Kidney (tissue), 14 donors: Measurements from ENCODE around the gene CPNE2. TPM values are rescaled to one million over a fixed set of nuclear protein-coding genes. Genes with fewer than 3 reads are reported as not detected.
A peak's percentile ranks its signal among the peaks of the same experiment; 100 is the strongest.

ENCODE experiments used
- DNase-seq, 5 donors: peaks; one replicate each; pipeline ENCODE4 v3.0.0-alpha.2; 2013 to 2020
- FAIRE-seq: peaks from 2 replicates; lab custom pipeline; 2012; peaks lifted over from hg19 to GRCh38; lab: Jason Lieb, UNC
- H3K27ac ChIP-seq, 2 donors: one replicate each; pipeline ENCODE4 v1.7.0; 2013; ENCODE audit warnings: low read depth in 2 of 2, low read length in 2 of 2, inconsistent platforms in 1 of 2
- H3K27me3 ChIP-seq: one replicate; pipeline ENCODE4 v1.7.1; 2013; ENCODE audit warnings: low read length, inconsistent platforms; ENCODE audit not compliant: control insufficient read depth, insufficient read depth
- H3K36me3 ChIP-seq, 3 donors: one replicate each; pipeline versions ENCODE4 v1.7.0 to v1.7.1; 2013; ENCODE audit warnings: low read length in 3 of 3, control low read depth in 1 of 3, inconsistent platforms in 1 of 3; ENCODE audit not compliant: insufficient read depth in 3 of 3, control insufficient read depth in 2 of 3
- H3K4me1 ChIP-seq, 3 donors: one replicate each; pipeline versions ENCODE4 v1.7.0 to v1.7.1; 2013; ENCODE audit warnings: low read length in 3 of 3, inconsistent platforms in 1 of 3, low read depth in 1 of 3; ENCODE audit not compliant: control insufficient read depth in 2 of 3, insufficient read depth in 2 of 3
- H3K4me3 ChIP-seq, 3 donors: one replicate each; pipeline versions ENCODE4 v1.7.0 to v1.8.1; 2013; ENCODE audit warnings: low read length in 3 of 3, control low read depth in 1 of 3, inconsistent platforms in 1 of 3
- H3K9ac ChIP-seq, 3 donors: one replicate each; pipeline versions ENCODE4 v1.7.0 to v1.7.1; 2013; ENCODE audit warnings: low read length in 3 of 3, control low read depth in 1 of 3, inconsistent platforms in 1 of 3
- H3K9me3 ChIP-seq, 3 donors: one replicate each; pipeline versions ENCODE4 v1.7.0 to v1.7.1; 2013; ENCODE audit warnings: low read length in 3 of 3, control low read depth in 1 of 3, inconsistent platforms in 1 of 3; ENCODE audit not compliant: control insufficient read depth in 2 of 3, insufficient read depth in 1 of 3
- intact Hi-C: fragments of 100-400 bp; cut with DNase I; formaldehyde crosslinking; loops from one replicate; pipeline ENCODE4 v1.11.1; 2022
- polyA plus RNA-seq: library from polyadenylated mRNA; stranded (reverse); fragments of 350-450 nt; fragmentation: Illumina TruSeq; extraction: RNeasy Lipid Tissue Mini Kit (QIAGEN cat#74804); gene quantifications from one replicate; pipeline ENCODE4 v1.2.3, GENCODE V29; 2014; ENCODE audit warnings: low read depth, low replicate concordance; ENCODE audit not compliant: insufficient read depth
- total RNA-seq: library from RNA; stranded (reverse); fragmentation: NEBNext Ultra II Directional; extraction: Animal tissue kit (Norgen Biotek cat#: 25700); gene quantifications from one replicate; pipeline ENCODE4 v1.2.1, GENCODE V29; 2021
- TF ChIP-seq, protein P1 (sequence below): IDR thresholded peaks from 3 replicates; pipeline ENCODE4 v1.5.1; 2012; ENCODE audit warnings: mild to moderate bottlenecking, moderate library complexity, borderline replicate concordance; ENCODE audit not compliant: insufficient read depth; ENCODE audit errors: extremely low read depth
- donor health status: control.
- donor health status: control.
- donor health status: control.
- donor health status: control.
- donor health status: control.
- donor health status: DM: yes; HTN: yes; CAD: no.
- donor health status: Normal renal cell carcinoma (clear cell type).

The CPNE2 gene
- total and polyA plus RNA-seq, 2 donors from 2014 or later, result 24.1 to 33.1 TPM

DNA sequence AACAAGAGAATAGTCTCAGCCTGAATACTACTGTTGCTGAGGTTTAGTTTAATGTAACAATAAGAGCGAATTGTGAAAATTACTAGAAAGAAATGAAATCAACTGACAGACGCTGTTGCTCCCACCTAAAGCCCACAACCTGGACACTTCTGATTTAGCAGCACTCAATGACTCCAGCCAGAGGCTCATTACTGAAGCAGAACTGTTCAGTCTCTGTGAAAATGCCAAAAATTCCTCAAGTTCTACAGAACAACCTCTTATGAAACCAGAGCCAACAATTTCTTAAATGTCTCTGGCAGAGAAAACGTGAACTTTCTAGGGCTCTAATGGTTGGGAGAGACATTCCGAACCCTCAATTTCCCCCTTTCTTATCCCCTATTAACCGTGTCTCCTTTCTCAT, 83.5 kb downstream of the CPNE2 start:
- Histone ChIP-seq H3K9me3 (no peaks in the 10 kb centered on the region), H3K36me3 (peaks cover 0 to 15% (median 13%) of the 10 kb centered on the region in 3 donors), H3K4me1 (peaks cover 0 to 5% (median 0%) of the 10 kb centered on the region in 3 donors), H3K27ac (no peak overlapping the region), H3K27me3 (no peaks in the 10 kb centered on the region), H3K4me3 (no peak overlapping the region), H3K9ac (no peak overlapping the region)
- intact Hi-C loops, result no loop called here
- FAIRE-seq (no peak), DNase-seq (peak in 2 of 5 donors; percentile 46 to 53)
- TF ChIP-seq, protein P1, sequence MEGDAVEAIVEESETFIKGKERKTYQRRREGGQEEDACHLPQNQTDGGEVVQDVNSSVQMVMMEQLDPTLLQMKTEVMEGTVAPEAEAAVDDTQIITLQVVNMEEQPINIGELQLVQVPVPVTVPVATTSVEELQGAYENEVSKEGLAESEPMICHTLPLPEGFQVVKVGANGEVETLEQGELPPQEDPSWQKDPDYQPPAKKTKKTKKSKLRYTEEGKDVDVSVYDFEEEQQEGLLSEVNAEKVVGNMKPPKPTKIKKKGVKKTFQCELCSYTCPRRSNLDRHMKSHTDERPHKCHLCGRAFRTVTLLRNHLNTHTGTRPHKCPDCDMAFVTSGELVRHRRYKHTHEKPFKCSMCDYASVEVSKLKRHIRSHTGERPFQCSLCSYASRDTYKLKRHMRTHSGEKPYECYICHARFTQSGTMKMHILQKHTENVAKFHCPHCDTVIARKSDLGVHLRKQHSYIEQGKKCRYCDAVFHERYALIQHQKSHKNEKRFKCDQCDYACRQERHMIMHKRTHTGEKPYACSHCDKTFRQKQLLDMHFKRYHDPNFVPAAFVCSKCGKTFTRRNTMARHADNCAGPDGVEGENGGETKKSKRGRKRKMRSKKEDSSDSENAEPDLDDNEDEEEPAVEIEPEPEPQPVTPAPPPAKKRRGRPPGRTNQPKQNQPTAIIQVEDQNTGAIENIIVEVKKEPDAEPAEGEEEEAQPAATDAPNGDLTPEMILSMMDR, result no peak

DNA sequence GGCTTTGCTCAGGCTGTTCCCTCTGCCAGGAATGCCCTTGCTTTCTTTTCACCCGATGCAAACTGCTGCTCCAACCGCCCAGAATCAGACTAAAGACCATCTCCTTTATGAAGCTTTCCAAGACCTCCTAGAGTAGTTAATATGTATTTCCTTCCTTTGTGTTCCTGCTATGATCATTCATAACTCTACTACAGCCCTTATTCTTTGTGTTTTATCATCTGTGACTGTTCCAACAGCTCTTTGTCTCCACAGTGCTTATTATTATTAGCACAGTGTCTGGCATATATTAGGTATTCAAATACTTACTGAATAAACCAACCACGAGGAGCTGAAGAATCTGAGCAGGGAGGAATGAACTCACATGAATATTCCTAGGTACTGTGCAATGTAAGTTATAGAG, 85.8 kb downstream of the CPNE2 start:
- Histone ChIP-seq H3K4me1 (peaks cover 0 to 5% (median 0%) of the 10 kb centered on the region in 3 donors), H3K9ac (no peak overlapping the region), H3K4me3 (no peak overlapping the region), H3K27me3 (no peaks in the 10 kb centered on the region), H3K27ac (no peak overlapping the region), H3K9me3 (no peaks in the 10 kb centered on the region), H3K36me3 (no peaks in the 10 kb centered on the region)
- TF ChIP-seq, protein P1, result no peak
- intact Hi-C loops, result no loop called here
- FAIRE-seq, result no peak
- no peak for DNase-seq

DNA sequence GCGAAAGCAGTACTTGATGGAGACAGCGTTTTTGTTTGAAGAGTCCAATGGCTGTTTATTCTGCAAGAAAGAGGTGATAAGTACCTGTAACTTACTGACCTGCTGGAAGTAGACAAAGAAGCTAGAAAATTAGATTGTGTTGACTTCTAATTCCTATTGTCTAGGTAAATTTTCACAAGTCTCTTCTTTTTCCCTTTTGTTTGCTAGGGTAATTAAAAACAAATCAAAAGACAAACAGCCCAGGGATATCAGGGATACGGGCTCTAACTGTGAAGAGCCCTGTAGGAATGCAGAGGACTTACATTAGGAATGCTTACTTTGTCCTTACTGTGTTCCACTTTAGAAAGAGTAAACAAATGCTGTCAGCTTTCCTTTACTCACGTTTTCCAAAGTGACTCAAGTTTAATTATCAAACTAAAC, 86.4 kb downstream of the CPNE2 start:
- TF ChIP-seq, protein P1, result no peak
- Histone ChIP-seq H3K27me3 (no peaks in the 10 kb centered on the region), H3K4me1 (peaks cover 0 to 5% (median 0%) of the 10 kb centered on the region in 3 donors), H3K27ac (no peak overlapping the region), H3K9me3 (no peaks in the 10 kb centered on the region), H3K9ac (no peak overlapping the region), H3K36me3 (no peaks in the 10 kb centered on the region), H3K4me3 (no peak overlapping the region)
- DNase-seq (no peak), FAIRE-seq (no peak)
- intact Hi-C loops, result no loop called here
